AG08395 (cell line): ENCODE data around the gene IFNGR1.
"Not testable (repeated sequence)": the region's sequence is repeated elsewhere in the genome, so short reads cannot be mapped to it uniquely, and the experiment has no call there.

Experiments used
- DNase-seq: peaks from one replicate; pipeline ENCODE4 v3.0.0; 2012; ENCODE audit warnings: mixed read lengths, low spot score

The IFNGR1 gene

DNA sequence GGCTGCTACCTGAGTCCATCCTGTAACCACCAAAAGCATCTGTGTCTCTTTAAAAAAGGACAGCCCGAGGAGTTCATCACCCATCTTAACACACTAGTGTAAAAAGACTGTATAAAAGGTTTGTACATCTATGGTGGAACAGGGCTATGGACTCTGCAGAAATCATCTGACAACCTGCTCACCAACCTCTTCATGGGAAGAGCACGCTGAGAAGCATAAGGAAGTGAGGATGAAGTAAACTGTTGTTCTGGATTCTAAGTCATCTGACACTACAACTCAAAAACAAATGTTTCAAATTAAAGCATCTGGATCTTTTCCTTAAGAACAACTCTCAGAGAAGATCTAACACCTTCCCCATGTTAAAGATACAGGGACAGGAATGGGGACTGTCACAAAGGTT lies 5.4 kb downstream of the IFNGR1 start:
- no peak for DNase-seq

GRCh38 chr6:137213331-137213740 lies 5.8 kb downstream of the IFNGR1 start:
- DNase-seq, result no peak

GRCh38 chr6:137211910-137212309 lies 7.3 kb downstream of the IFNGR1 start:
- no peak for DNase-seq

GRCh38 chr6:137210903-137211302 lies 8.3 kb downstream of the IFNGR1 start:
- no peak for DNase-seq

GRCh38 chr6:137208279-137208678 lies 10.9 kb downstream of the IFNGR1 start:
- no peak for DNase-seq

DNA sequence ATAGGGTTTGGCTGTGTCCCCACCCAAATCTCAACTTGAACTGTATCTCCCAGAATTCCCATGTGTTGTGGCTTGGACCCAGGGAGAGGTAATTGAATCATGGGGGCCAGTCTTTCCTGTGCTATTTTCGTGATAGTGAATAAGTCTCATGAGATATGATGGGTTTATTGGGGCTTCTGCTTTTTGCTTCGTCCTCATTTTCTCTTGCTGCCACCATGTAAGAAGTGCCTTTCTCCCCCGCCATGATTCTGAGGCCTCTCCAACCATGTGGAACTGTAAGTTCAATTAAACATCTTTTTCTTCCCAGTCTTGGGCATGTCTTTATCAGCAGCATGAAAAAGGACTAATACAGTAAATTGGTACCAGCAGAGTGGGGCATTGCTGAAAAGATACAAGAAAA lies 11.7 kb downstream of the IFNGR1 start:
- DNase-seq, result not testable (repeated sequence)

- DNase-seq, result no peak
These were observed 12.6 kb downstream of the IFNGR1 start for GRCh38 chr6:137206577-137206976.

DNA sequence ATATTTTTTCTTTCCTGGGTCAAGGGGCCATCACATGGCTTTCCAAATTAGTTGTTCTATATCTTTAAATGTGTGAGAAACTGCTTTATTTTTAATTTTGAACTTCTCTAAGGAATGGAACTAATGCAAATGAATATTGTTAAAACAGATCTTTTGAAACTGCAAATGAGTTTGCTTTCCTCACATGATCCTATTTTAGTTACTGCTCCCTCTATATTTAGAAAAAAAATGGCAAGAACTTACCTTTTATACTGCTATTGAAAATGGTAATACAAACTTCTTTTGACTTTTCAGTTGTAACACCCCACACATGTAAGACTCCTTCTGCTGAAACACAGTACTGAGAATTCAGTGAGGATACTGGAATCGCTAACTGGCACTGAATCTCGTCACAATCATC lies 15.9 kb downstream of the IFNGR1 start:
- DNase-seq, result no peak

DNA sequence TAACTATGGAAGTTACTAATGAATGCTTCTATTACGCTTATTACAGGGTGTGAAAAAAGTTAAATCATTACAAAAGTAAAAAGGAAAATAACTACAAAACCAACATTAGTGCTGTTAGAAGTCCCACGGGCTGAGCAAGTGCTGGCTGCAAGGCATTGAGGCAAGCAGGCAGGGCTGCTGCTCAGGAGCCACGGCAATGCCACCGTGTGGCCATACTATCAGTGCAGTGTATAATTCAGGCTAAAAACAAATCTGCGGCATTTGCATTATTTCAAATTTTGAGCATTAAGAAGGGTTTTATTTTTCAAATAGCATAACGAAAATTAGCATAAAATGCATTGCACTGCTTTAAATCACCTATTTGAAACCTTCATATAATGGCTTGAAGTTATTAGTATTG lies 17.1 kb downstream of the IFNGR1 start:
- no peak for DNase-seq

DNA sequence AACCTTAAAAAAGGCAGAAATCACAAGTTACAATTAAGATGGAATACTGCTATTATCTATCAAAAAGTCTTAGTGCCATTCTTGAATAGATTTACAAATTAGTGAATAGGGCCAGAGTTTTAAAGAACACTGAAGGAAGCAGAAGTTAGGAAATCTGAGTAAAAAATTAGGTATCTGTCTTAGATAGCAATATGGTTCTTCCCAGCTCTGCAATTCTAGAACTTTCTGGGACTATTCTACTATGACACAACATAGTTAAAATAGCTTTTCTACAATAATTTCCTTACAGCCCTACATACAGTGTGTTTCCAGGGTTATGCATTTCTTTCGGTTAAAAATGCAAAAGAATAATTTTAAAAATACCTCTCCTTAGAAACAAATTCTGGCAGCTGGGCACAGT lies 18.2 kb downstream of the IFNGR1 start:
- DNase-seq, result no peak

DNA sequence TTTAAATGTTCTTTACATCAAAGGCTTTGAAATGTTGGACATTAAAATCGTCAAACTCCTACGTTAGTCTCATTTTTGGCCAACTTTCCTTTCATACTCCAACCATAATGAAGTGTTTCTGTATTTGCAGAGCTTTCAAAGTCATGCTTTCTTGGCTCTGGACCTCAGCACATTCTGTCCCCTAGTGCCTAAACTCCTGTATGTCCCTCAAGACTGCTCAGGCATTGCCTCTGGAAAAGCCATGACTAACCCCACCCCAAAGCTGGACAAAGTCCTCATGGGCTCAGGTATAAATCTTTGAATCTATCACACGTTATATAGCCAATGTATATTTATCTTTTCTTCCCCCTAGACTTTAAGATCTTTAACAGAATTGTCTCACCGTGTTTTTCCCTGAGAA lies 18.9 kb downstream of the IFNGR1 start:
- no peak for DNase-seq

DNA sequence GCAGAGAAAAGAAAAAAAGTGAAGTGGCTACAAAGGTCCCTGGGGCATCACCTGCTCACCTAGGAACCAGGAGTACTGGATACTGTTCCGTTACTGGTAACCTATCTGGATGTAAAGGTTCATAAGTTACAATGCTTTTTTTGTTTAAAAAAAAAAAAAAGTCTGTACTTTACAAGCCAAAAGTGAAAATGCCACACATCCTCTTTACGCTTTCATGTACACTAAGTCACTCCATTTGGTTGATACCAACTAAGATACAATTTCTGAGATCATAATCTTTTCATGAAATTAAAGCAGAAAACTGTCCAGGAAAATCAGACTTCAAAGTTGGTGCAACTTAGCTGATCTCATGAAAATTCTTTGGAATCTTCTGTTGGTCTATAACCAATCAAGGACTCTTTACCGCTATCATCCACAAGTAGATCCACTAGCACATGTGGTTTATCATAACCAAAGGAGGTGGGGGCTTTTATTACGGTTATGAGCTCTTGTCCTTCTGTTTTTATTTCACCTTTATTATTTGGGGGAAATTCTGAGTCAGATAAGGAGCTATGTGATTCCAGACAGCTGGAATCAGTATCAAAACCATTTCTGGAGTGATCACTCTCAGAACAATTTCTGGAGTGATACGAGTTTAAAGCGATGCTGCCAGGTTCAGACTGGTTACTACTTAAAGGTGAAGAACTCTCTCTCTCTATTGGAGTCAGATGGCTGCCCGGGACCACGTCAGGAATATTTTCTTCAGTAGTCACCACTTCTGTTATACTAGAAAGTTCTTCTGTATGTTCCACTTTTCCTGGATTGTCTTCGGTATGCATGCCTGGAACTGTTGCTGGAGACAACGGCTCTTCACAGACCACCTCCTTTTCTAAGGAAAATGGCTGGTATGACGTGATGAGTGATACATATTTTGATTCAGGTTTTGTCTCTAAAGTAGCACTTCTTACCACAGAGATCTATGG lies 21.2 kb downstream of the IFNGR1 start:
- no peak for DNase-seq

DNA sequence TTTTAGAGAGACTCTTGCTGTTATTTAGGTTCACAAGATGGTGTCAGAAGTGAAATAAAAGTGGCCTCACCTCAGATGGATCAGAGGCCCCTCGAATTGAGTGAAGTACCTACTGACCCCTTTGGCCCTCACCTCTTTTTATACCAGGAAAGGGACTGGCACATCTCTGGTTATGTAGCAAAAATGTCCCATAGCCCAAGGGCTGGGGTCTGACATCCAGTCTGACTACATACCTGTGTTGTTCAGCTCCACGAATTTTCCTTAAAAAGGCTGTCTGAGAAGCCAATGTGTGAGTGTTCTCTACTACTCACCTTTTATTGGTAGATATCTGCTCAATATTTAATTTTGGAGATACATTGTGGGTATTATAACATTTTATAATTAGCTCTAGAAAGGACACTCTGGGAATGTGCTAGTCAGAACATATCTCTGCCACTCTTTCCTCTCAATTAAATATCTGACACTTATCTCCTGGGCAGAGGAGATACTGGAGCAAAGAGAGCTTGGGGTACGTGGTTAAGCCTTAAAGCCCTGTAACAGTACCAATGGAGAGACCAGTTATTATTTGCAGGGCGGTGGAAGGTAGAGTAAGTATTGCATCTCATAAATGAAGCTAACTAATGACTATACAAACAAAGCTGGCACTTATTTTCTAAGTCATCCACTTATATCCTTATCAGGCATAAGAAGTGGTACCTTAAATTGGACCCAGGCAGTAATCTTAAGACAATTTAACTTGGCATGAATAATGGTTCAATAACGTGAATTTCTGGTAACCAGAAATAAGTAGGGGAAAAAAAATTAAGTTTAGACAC lies 25.7 kb downstream of the IFNGR1 start:
- DNase-seq, result no peak

GRCh38 chr6:137192821-137193220 lies 26.4 kb downstream of the IFNGR1 start:
- no peak for DNase-seq

GRCh38 chr6:137191670-137192069 lies 27.5 kb downstream of the IFNGR1 start:
- DNase-seq, result no peak

GRCh38 chr6:137191236-137191635 lies 27.9 kb downstream of the IFNGR1 start:
- DNase-seq, result no peak

DNA sequence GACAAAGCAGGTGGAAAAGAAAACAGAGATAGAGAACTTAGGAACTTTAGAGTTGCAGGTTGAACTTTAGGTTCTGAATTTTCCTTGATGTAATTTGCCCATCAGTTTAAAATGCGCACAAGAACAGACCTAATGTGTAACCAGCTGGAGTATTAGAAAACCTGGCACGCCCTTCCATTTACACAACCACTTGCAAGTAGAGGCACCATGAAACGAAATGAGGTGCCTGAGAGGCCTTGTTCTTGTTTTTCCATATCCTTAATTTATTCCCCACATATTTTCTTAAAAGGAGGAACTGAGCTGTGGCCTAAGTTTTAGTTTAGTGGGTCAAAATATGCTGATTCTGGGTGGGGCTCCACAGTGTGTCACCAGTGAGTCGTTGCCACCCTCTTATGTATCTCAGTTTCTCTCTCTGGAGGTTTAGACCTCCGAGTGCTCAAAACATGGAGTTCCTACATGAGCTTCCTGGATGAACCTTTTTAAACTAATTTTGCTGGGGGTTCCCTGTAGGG lies 28.5 kb downstream of the IFNGR1 start:
- no peak for DNase-seq

- no peak for DNase-seq
These were observed 30.3 kb downstream of the IFNGR1 start for GRCh38 chr6:137188855-137189254.

GRCh38 chr6:137185290-137185689 lies 33.9 kb downstream of the IFNGR1 start:
- no peak for DNase-seq

GRCh38 chr6:137182654-137183073 lies 36.5 kb downstream of the IFNGR1 start:
- DNase-seq, result no peak

DNA sequence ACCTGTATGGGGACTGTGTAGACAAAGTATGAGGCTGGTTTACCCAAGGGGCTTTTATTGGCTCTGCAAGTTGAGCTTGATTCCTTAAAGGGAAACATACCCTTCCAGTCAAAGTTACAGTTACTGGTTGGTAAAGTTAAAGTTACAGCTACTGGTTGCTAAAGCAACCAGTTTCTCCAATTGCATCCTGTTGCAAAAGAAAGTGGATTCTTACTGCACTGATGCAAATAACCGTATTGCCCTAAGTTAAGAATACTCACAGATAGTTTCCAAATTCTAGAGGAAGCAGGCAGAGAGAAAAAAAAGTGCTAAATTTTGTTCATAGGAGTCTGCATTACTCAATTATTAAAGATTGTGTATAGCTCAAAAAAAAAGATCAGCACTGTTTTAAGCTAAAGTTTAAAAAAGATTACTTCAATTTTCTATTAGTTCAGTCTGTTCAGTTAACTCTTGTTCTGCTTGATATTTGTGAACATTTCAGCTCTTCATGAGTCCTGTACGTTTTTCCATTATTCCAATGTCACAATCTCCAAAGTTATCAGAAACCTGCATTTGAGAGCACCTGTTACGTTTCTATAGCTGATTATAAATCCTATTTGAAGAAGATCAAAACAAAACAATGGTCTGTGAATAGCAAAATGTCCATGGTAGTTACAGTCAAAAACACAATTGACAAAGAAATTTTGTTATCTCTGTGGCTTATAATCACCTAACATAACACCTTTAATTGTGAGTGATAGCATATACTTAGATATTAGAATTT lies 37.1 kb downstream of the IFNGR1 start:
- no peak for DNase-seq

DNA sequence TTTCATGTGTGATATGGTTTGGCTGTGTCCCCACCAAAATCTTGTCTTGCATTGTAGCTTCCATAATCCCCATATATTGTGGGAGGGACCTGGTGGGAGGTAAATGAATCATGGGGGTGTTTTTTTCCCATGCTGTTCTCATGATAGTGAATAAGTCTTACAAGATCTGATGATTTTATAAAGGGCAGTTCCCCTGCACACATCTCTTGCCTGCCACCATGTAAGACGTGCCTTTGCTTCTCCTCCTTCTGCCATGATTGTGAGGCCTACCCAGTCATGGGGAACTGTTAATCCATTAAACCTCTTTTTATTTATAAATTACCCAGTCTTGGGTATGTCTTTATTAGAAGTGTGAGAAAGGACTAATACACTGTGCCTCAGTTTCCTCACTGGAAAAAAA lies 41.6 kb downstream of the IFNGR1 start:
- no peak for DNase-seq
